NK-92 (cell line): ENCODE measurements around the gene PARD6G.
"Not testable (repeated sequence)": the region's sequence is repeated elsewhere in the genome, so short reads cannot be mapped to it uniquely, and the experiment has no call there.

Experiments used
- DNase-seq: peaks from one replicate; lab custom pipeline; 2025; ENCODE audit not compliant: unreplicated experiment; lab: John Stamatoyannopoulos, UW

Gene PARD6G

GRCh38 chr18:80241919-80242777 is 5.2 kb downstream of the PARD6G start:
- DNase-seq: no peak

GRCh38 chr18:80239830-80240229 is 7.5 kb downstream of the PARD6G start:
- no peak for DNase-seq

- DNase-seq: no peak
Measured at GRCh38 chr18:80238651-80239260, 8.6 kb downstream of the PARD6G start.

- DNase-seq: not testable (repeated sequence)
Measured at GRCh38 chr18:80237519-80237918, 9.8 kb downstream of the PARD6G start.

- DNase-seq: no peak
Measured at GRCh38 chr18:80234398-80234797, 12.9 kb downstream of the PARD6G start.

- DNase-seq: no peak
Measured at GRCh38 chr18:80233899-80234298, 13.4 kb downstream of the PARD6G start.

GRCh38 chr18:80233201-80233835 is 14.0 kb downstream of the PARD6G start:
- no peak for DNase-seq

GRCh38 chr18:80232710-80233109 is 14.6 kb downstream of the PARD6G start:
- DNase-seq: no peak

- no peak for DNase-seq
Measured at GRCh38 chr18:80232030-80232429, 15.3 kb downstream of the PARD6G start.

GRCh38 chr18:80231616-80232015 is 15.7 kb downstream of the PARD6G start:
- DNase-seq: no peak

GRCh38 chr18:80231151-80231550 is 16.2 kb downstream of the PARD6G start:
- DNase-seq: no peak

- DNase-seq: no peak
Measured at GRCh38 chr18:80229766-80230745, 17.3 kb downstream of the PARD6G start.

- no peak for DNase-seq
Measured at GRCh38 chr18:80229363-80229762, 18.0 kb downstream of the PARD6G start.

GRCh38 chr18:80228051-80228848 is 19.1 kb downstream of the PARD6G start:
- no peak for DNase-seq

GRCh38 chr18:80227472-80227871 is 19.8 kb downstream of the PARD6G start:
- DNase-seq: no peak

- DNase-seq: no peak
Measured at GRCh38 chr18:80225685-80226084, 21.6 kb downstream of the PARD6G start.

GRCh38 chr18:80223581-80224148 is 23.6 kb downstream of the PARD6G start:
- no peak for DNase-seq

- not testable (repeated sequence) for DNase-seq
Measured at GRCh38 chr18:80219488-80219887, 27.8 kb downstream of the PARD6G start.

GRCh38 chr18:80218341-80219227 is 28.7 kb downstream of the PARD6G start:
- DNase-seq: no peak
